Choroid plexus epithelial cell (primary cell): Measurements from ENCODE around the gene L3MBTL4.

Experiments
- DNase-seq: peaks from one replicate; pipeline ENCODE4 v3.0.0-alpha.2; 2010; ENCODE audit warnings: low read depth
- H3K4me3 ChIP-seq: 2 replicates; pipeline ENCODE4 v1.5.1; 2011; ENCODE audit warnings: low read depth, mild to moderate bottlenecking, control low read depth, low read length, moderate library complexity
- TF ChIP-seq, protein P1 (sequence below): conservative IDR thresholded peaks from 2 replicates; pipeline ENCODE4 v1.5.1; 2011; ENCODE audit warnings: low read depth, mild to moderate bottlenecking, control low read depth, inconsistent platforms, low read length, moderate library complexity

Gene L3MBTL4

DNA sequence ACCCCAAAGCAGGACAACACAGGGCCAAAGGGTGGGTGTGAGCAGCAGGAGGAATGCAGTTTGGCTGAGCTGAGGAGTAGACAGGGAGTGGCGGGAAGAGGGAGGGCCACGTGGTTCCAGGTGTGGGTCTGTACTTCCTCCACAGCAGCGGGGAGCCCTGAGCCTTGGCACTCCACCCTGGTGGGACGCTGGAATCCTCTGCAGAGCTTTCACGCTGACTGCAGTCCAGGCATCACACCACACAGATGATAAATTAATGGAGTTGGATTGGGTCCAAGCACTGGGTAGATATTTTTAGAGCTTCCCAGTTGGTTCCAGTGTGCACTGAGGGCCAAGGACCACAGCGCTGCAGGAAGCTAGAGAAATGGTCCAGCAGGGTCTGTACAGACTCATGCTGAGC, 452.3 kb downstream of the L3MBTL4 start:
- TF ChIP-seq, protein P1, sequence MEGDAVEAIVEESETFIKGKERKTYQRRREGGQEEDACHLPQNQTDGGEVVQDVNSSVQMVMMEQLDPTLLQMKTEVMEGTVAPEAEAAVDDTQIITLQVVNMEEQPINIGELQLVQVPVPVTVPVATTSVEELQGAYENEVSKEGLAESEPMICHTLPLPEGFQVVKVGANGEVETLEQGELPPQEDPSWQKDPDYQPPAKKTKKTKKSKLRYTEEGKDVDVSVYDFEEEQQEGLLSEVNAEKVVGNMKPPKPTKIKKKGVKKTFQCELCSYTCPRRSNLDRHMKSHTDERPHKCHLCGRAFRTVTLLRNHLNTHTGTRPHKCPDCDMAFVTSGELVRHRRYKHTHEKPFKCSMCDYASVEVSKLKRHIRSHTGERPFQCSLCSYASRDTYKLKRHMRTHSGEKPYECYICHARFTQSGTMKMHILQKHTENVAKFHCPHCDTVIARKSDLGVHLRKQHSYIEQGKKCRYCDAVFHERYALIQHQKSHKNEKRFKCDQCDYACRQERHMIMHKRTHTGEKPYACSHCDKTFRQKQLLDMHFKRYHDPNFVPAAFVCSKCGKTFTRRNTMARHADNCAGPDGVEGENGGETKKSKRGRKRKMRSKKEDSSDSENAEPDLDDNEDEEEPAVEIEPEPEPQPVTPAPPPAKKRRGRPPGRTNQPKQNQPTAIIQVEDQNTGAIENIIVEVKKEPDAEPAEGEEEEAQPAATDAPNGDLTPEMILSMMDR, result no peak
- no peak for DNase-seq
- no peak overlapping the region for H3K4me3 ChIP-seq

DNA sequence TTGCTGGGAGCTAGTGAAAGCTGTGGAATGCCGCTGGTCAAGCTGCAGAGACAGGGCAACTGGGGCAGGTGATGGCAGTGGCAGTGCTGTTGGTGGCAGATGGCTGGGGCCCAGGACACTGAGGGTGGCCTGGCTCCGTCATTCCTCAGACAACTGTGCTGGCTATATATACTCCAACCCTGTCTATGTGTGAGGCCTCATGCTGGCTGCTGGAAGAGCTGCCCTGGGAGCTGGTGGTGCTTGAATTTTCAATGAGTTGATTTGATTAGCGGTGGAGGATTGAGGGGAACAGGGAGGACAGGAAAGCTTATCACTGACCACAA, 452.9 kb downstream of the L3MBTL4 start:
- TF ChIP-seq, protein P1, result no peak
- H3K4me3 ChIP-seq, result no peak overlapping the region
- DNase-seq, result no peak

DNA sequence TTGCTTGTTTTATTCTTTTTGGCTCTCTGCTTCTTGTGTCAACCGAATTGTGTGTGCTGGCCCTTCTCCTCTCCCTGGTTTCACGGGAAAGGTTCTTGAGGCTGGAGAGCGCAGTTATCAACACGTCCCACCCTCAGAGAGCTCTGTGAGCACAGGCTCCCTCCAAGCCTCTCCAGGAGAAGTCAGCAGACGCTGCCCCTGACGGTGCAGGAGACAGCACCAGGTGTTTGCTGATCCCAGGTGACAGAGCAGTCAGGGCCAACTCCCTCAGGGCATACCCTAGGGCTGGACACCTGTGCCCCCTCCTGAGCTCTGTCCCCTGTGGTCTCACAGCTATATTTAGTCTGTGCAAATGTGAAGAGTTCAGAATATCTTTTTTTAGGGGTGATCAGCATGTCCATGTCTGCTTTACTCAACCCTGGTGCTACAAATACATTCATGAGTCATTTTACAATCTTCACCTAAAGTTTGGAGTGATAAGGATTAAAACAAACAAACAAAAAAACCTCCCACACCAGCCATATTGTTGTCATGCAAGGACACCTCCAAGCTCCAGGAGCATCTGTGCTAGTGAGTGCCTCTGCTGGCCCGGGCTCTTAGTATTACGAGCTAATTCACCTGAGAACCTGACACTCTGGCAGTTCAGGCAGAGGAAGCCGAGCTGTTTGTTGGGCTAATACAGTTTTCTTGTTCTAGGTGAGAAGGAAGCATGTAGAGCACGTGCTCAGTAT, 453.4 kb downstream of the L3MBTL4 start:
- DNase-seq, result no peak
- TF ChIP-seq, protein P1, result no peak
- no peak overlapping the region for H3K4me3 ChIP-seq

DNA sequence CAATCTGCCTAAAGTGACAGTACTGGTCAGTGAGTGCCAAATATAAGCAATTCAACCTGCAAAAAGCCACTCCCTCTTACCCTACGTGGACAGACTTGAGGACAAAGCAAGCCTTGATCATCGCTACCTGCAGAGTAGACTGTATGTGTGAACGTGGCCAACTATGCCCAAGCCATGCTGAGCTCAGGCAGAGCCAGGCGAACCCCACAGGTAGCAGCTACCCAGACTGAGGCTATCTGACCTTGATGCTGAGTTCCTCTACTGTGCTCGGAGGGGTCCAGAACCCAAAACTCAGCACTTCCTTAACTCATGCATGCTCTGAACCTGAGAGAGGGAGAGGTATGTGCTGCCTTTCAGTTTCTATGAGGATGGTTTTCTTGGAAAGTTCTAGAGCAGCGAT, 455.9 kb downstream of the L3MBTL4 start:
- TF ChIP-seq, protein P1, result no peak
- no peak for DNase-seq
- no peak overlapping the region for H3K4me3 ChIP-seq

DNA sequence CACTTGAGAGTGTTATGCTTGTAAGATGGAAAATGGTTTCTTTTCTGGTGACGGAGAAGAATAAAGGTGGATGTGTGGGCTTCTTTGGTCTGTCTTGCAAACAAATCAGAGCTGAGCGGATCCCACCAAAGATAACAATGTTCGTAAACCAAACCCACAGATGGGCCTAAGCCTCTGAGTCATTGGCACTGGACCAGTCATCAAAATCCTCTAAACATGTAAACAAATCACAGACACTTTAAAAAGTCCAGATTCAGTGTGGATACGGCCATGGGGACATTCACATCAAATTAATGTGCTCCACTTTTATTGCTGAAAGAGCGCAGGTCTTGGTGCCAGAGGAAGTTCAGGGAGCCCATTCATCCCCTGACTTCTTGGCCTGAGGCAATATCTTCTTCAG, 458.9 kb downstream of the L3MBTL4 start:
- DNase-seq, result no peak
- TF ChIP-seq, protein P1, result no peak
- H3K4me3 ChIP-seq, result no peak overlapping the region

DNA sequence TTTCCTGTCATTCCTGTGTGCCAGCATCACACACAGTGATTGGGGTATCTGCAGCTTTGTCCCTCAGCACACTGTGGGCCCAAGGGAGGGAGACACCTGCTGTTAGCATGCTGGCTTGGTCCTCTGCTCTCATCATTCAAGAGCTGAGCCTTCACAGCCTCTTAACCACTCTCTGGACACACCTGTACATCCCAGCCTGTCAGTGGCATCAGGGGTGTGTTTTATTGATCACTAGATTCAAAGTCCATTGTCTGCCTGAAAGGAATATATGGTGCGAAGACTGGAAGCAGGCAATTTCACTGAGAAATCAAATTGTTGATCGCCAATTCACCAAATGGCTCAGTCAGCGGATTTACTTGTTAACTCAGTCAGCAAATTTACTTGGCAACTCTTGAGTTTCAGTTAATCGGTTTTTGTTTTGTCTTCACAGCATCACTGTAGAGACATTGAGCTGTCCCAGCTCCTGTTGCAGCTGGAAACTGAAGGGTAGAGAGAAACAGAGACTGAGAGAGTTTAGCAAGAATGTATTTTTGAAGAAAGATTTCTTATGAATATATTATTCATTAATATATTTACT, 463.1 kb downstream of the L3MBTL4 start:
- TF ChIP-seq, protein P1, result no peak
- no peak overlapping the region for H3K4me3 ChIP-seq
- DNase-seq, result no peak

DNA sequence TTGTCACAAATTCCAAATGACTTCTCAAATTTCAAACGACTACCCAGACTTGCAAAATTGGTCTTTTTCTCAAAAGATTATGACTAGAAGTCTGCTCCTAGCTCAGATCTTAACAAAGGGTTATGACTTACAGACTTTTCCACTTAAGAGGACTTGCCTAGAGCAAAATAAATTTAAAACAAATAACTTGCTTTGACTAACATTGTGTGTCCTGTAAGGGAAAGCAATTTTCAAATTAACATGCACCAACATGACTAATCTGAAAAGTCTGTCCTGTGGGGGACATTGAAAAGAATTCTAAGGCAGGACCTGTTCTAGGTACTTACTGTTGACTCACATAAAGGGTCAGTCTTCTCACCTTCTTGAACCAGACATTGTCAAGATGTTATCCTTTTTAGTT, 465.9 kb downstream of the L3MBTL4 start:
- DNase-seq, result no peak
- TF ChIP-seq, protein P1, result no peak
- H3K4me3 ChIP-seq, result no peak overlapping the region
